Activated CD4-positive, alpha-beta T cell treated with anti-CD3 and anti-CD28 coated beads, Interleukin-2, amount 50 U/mL, for 16 hours (primary cell): ENCODE data around the gene ATXN3L.
"Not testable (repeated sequence)": the region's sequence is repeated elsewhere in the genome, so short reads cannot be mapped to it uniquely, and the experiment has no call there.

ENCODE experiments used
- DNase-seq: peaks from one replicate; pipeline ENCODE4 v3.0.0-alpha.2; 2020

ATXN3L gene

DNA sequence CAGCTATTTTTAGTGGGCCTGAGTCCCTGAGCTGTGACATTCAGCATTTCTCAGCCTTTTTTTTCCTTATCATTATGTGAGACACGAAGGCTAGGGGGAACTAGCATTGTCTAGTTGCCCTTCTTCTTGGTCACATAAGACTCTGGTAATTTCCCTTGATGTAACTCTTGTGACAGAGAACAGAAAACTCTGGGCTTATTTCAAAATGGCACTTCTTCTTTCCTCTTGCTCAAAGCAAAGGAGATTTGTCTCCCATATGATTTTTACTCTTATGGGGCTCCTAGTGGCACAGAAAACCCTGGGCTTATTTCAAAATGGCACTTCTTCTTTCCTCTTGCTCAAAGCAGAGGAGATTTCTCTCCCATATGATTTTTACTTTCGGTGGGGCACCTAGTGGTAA lies 14.7 kb downstream of the ATXN3L start:
- DNase-seq: no peak

DNA sequence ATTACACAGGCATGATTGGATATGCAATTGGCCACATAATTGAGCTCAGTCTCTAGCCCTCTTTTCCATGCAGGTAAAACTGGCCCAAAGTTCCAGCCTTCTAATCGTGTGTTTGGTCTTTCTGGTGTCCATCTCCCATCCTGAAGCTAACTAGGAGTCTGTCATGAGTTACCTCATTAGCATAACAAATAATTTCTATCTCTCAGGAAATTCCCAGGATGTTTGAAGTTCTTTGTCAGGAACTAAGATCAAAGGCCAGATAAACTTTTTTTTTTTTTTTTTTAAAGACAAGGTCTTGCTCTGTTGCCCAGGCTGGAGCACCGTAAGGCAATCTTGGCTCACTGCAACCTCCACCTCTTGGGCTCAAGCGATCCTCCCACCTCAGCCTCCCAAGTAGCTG lies 15.8 kb downstream of the ATXN3L start:
- no peak for DNase-seq

DNA sequence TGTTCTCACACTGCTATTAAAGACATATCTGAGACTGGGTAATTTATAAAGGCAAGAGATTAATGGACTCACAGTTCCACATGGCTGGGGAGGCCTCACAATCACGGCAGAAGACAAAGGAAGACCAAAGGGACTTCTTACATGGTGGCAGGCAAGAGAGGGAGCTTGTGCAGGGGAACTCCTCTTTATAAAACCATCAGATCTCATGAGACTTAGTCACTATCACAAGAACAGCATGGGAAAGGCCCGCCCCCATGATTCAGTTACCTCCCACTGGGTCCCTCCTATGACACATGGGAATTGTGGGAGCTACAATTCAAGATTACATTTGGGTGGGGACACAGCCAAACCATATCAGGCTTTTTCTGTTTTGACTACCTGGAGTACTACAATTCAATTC lies 16.6 kb downstream of the ATXN3L start:
- DNase-seq: not testable (repeated sequence)

DNA sequence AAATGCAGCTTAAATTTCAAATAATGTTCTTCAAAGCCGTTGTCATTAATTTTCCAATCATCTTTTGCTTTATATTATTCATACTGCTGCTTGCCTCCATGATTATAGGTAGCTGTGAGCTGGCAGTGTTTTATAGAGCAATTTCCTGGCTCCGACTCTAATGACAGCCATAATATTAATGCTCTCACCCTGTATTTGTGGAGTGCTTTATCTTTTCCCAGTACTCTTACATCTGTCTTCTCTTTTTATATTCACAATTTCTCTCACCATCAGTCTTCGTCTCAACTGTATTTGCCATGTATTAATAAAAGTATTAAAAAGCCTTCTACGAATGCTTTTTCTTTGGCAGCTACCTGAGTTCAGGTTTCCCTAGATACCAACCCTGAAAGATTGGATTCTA lies 21.0 kb downstream of the ATXN3L start:
- DNase-seq: no peak

DNA sequence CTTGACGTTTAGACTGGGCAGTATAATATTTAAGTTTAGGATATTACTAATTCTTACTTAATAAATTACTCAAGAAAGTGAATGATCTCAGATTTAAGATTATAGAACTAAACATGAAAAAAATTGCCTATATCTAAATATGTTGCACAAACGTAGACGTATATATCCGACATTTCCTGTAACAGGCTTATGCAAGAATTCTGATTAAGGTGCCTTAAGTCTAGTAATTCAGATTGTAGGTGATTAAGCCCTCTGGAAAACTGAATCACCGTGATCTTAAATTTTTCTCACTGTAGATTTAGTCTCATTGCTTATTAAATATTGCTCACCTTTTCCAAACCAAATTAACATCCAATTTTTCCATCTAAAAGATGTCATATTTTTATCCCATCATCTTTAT lies 24.0 kb downstream of the ATXN3L start:
- no peak for DNase-seq

DNA sequence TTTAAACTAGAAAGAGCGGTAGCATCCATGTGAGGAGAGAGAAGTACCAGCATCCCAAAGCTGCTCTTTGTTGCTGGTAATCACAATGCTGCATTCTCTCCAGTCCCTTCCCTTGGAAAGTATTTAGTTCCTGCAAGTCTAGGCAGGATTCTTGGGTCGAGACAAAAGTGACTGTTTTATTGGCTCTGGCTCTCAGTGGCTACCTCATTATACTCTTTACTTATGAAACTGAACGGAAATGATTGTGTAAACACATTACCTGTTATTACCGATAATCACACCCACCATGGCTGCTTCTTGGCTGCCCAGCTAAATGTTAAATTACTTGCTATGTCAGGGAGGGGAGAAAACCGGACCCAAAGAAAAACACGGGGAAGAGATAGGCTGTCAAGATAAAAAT lies 26.2 kb downstream of the ATXN3L start:
- no peak for DNase-seq

DNA sequence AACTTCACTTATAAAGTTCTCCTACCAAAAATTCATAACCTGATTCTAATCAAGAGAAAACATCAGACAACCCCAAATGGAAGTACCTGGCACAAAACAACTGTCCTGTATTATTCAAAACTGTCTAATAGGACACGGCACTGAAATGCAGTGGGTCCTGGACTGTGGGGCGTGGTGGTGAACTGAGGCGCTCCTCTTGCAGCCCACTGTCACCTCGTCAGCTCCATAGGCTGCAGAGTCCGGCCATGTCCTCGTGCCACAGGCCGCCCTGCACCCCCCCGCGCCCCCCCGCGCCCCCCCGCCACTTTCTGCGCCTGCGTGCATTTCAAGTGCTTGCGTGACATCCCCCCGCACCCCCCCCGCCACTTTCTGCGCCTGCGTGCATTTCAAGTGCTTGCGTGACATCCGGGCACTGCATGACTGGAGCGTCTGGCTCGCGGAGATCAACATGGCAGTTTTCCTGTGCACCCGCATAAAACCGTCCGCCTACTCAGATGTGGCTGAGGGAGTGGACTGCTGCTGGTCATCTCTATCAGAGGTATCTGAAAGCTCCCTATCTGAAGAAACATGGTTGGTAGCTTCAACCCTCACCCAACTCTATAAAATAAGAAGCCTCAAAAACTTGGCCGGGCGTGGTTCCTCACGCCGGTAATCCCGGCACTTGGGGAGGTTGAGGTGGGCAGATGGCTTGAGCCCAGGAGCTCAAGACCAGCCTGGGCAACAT lies 28.8 kb downstream of the ATXN3L start:
- no peak for DNase-seq

DNA sequence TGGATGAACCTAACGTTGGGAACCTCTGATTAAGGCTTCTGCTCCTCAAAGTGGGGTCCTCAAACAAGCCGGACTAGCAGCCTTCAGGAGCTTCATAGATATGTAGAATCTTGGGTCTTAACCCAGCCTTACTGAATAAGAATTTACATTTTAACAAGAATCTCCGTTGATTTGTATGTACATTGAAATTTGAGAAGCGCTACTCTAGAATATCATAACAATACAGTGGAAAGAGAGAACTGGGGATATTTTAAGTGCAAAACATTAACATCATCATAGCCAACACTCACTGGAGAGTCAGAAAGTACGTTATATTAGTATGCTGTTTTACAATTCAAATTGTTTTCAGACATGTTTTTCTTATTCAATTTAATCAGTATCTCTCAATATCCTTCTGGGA lies 31.2 kb downstream of the ATXN3L start:
- DNase-seq: no peak

DNA sequence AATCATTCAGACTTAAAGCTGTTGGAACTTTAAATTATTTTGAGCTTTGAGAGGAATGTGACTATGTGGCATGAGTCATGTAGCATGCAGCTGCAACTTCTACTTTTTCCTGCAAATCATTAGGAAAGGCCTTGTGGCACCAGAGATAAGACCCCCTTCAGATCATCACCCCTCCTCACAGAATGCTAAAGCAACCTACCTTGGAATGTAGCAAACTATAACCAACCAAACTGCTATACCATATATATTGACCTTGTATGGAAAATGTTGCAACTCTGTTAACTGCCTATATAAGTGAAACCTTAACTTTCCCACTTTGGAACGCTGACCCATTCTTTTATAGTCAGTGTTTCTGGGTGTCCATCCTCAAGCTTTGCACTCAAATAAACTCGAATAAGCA lies 32.0 kb downstream of the ATXN3L start:
- DNase-seq: no peak

DNA sequence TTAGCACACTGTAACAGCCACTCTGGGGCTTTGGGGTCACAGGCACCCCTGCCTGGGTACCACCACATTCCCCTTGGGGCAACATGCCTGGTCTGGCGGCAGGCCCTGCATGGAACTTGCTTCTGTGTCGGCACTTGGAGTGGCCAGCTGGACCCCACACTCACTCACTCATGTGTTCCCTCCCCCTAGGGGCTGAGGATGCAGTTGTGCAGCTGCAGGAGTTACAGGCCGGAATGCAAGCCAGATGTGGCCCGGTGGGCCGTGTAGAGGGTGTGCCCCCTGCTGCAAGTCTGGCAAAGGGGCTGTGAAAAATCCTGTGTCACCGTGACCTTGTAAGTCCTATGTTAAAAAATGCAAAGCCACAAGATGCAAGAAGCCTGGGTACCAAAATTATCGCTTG lies 34.2 kb downstream of the ATXN3L start:
- no peak for DNase-seq

DNA sequence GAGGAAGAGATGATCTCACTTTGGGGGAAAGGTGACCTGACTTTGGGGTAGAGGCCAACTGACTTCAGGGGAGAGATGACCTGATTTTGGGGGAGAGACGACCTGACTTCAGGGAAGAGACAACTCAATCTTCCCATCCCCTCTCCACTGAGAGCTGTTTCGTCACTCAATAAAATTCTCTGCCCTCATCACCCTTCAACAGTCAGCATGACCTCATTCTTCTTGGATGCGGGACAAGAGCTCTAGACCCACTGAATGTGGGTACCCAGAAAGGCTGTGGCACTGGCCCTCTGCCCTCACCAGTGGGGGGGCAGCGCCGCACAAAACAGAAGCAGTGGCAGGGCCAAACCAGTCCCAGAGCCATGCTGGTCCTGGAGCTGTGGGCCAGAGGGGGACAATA lies 34.6 kb downstream of the ATXN3L start:
- DNase-seq: no peak

DNA sequence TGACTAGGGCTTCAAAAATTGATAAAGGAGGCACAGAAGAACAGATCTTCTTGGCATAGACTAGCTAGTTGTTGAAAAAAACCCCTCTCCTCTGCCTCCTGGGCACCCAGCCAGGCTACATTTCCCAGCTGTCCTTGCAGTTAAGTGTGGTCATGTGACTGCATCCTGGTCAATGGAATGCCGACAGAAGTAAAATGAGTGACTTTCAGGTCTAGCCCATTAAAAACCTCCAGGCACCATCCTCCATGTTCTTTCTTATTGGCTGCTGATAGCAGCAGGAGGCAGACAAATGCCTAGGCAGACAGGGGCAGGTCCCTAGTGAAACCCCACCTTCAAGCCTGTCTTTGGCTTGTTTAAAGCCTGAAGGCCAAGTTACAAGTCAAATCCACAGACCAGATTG lies 35.3 kb downstream of the ATXN3L start:
- no peak for DNase-seq

DNA sequence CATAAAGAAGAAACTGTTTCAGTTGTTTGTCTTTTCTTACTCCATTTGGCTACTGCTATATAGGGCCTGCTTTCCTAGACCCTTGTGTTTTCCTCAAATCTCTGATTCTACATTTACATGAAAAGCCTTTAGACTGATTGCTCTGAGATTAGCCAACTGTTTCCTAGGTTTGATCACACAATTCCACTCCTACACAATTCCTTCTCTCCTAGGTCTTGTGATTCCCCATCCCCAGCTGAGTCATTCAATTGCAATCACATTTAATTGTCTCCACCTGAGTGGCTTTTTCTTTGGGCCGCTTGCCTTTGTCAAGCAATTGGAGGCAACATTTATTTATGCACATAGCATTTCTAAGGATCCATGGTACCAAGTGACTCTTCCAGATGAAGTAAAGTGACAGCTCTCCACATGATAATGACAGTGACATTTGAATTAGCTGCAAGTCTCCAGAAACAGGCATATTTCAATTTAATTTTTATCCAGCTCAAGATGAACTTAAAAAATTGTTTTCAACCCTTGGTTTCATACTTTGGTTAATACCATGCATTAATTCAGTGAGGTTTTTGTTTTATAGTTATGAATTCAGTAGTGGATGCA lies 35.8 kb downstream of the ATXN3L start:
- no peak for DNase-seq

DNA sequence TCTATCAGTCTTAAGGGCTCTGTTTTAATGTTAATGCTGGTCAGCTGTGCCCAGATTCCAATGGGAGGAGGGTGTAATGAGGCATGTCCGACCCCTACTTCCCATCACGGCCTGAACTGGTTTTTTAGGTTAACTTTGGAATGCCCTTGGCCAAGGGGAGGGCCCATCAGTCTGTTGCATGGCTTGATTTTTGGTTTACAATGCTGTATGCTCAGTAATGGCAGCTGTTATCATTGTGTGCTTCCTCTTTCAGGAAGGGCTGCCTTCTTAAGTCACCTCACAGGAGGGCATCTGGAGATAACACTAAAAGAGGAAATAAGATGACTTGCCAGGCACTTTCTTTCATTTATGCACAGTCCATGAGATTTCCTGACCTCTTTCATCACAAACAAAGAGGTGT lies 36.3 kb downstream of the ATXN3L start:
- no peak for DNase-seq

DNA sequence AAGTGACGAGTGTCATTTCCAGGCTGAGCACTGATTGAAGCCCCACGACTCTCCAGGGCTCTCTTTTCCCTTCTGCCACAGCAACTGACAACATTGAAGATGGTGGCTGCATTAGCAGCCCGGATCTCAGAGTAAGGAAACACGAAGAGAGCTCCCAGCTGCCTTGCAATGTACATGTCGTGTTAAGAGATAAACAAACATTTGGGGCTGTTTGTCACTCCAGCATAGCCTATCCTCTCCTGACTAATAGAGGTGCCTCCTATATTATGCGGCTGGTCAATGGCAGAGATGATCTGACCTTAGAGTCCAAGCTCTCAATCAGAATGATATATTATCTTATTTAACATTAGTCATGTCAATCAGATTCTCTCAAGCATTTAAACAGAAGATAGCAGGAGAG lies 38.6 kb downstream of the ATXN3L start:
- no peak for DNase-seq

DNA sequence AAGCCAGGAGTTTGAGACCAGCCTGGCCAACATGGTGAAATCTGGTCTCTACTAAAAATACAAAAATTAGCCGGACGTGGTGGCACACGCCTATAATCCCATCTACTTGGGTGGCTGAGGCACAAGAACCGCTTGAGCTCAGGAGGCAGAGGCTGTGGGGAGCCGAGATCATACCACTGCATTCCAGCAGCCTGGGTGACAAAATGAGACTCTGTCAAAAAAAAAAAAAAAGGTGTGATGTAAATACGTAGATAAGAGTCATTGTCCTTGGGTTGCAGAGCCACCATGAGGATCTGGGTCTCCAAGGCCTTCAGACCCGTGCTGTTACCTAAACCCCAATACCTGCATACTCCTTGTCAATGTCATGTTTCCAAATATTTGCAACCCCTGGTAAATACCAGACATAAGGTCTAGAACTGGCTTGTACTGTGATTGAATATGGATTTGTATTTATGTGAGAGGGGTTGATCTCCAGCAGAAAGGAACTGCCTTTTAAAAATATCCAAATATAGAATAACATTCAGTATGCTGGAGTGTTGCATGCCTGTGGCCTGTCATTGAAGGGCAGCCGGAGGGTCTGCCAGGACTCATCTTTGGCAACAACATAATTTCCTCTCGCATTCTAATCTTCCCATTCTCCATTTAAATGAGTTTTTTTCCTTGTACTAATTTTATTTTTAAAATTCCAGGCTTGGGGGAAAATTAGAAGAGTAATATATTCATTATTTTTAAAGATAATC lies 40.4 kb downstream of the ATXN3L start:
- DNase-seq: no peak

DNA sequence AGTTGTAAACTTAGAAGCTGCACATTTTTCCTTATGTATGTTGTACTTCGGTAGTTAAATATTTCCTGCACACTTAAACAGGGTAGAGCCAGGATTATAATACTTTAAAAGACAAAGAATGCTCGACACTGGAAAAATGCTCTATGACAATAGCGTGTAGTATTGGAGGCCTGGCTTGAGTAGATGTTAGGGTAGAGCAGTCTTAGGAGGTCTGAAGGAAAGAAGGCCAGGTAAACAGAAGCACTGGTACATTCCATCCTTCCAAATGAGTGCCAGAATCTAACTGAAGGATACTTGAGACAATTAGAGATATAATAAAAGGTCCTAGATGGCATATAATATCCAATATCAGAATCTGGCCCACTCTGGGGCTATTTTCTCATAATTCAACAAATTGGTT lies 42.3 kb downstream of the ATXN3L start:
- no peak for DNase-seq

DNA sequence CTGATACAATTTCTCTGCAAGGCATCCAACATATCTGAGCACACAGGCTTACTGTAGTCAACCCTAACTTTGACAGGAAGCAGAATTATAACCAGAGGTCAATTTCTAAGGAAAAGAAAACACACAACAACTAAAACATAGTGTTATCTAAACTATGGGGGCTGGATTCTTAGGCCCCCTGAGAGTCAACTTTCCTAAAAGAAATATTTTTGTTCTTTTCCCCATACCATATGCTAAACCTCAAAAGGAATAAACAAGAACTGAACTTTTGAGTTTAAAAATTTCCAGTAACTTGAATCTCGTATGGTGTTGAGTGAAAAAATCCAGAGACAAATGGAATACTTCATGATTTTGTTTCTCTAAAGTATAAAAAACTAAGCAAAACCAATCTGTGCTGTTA lies 42.9 kb downstream of the ATXN3L start:
- DNase-seq: no peak

DNA sequence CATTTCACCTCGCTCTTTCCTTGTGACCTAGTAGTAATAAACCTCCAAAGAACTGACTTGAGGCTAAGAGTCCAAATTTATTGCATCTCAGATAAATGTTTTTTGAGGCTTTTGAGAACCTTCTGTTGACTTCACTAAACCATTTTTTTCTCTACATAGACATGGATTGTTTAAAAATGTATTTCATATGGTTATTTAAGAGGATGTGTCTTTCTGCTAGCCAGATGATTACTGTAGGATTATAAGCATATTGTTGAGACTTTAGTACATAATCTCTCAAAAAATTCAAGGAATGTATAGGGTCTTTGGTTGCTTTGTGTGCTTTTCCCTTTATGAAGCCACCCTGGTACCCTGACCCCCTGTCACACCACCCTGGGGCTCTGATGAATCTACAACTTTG lies 44.8 kb downstream of the ATXN3L start:
- no peak for DNase-seq

DNA sequence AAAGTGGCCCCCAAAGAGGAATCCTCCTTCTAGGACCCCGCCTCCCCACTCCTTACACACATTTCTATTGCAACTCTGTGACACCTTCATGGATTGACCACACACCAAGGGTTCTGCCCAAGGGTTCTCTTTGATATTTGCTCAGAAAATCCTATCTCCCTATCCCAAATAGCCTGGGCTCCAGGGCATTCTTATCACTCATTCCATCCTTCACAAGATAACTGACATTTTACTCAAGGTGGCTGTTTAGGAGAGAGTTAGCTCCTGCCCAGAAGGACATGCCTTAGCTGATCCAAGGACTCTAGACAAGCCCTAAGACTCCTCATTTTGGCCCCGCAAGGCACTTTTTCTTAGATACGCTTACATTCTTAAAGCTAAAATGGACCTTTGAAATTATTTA lies 47.4 kb downstream of the ATXN3L start:
- no peak for DNase-seq

DNA sequence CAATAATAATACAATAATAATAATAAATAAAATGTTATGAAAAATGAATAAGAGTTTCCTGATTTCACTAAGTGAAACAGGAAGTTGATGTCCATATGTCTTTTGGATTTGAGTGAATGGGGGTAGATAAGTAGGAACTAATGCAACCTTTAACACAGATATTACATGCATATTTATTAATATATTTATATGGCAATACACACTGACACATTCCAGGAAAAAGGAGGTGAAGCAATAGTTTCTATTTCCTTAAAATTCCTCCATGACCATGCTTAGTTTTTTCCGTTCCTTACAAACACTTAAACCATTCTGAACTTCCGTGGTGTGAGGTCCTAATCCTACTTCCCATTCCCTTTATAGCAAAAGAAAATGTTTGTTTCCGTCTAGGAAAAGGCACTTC lies 48.3 kb downstream of the ATXN3L start:
- DNase-seq: no peak

DNA sequence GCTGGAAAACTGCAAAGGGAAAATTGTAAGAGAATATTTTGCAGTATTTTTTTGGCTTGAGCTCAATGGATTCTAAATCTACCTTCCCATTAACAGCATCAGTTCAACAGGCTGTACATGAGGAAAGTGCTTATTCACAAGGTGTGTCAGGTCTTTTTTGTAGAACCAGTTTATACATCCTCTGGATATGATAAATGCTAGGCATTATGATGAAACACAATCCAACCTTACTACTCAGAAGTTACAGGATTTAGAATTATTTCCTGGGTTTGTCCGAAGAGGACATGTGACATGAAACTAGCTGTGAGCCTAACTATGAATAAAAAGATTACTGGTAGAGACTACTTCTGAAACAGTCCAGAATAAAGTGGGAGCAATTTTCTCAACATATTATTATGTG lies 49.5 kb downstream of the ATXN3L start:
- DNase-seq: no peak

DNA sequence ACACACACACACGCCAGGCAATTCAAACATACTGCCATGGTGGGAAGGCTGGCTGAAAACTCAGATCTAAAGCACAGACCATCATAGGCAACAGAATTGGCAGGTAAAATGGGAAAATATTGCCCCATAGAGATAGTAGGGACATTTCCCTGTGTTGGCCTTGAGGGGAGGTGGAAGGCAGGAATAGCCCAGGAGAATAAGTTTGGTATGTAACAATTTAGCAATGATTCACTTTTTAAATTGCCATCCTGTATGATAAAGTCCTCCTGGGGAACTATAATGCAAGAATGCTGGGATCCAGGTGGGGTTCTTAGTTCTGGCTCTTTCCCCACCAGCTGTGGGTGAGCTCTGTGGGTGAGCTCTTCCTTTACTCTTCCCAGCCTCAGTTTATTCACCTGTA lies 51.0 kb downstream of the ATXN3L start:
- no peak for DNase-seq
